ENCODE data around the gene CERT1.
"Not testable (repeated sequence)": the region's sequence is repeated elsewhere in the genome, so short reads cannot be mapped to it uniquely, and the experiment has no call there.

The CERT1 gene

DNA sequence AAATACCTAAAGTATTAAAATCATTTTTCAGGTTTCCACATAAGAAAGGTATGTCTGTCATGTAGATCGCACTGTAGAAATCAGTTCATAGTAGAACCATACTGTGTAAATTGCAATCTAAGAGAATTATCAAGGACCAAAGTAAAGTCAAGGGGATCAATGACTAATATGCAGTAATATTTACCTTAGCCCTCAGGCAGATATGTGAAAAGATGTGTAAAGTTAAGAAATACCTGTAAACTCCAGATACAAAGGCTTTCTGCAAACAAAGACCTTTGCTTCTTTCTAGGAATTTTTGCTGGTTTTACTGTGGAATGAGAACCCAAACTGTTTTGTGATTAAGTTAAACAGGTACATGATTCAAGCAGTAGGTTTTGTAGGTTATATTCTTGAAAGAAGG, 11.8 kb upstream of the CERT1 start:
- DNase-seq (ENCODE audit: low read depth) = no peak

DNA sequence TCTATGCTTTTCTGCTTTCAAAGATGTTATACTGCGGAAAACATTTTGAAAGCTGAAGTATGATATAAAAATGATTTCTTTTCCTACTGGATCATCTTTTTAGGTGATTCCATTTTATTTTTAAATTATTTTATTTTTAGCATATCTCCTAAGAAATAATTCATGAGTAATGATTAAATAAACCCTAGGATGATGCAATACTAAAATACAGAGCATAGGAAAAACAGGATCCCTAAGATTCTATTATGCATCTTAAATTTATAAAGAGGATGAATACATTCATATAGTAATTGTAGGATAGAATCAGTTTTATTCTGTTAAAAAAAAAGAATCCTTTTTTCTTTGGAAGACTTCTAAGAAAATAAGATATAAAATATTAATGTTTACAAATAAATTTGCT, 11.1 kb upstream of the CERT1 start:
- no peak for DNase-seq (ENCODE audit: low read depth)

DNA sequence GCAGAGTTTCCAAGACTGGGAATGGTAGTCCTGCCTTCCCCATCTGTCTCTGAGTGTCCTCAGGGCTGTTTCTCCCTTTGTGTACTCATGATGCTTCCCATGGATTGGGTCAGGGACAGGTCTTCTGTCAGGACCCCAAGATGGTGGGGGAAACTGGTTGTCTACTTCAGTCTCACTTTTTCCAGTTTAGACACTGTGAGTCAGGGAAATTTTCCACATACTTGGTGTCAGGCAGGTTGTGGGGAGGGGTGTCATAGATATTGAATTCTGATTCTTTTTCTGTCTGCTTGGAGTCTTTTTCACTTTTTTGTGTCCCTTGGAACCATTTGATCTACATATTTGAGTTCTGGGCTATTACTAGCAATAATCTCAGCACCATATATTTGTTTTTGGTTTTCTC, 10.6 kb upstream of the CERT1 start:
- no peak for DNase-seq (ENCODE audit: low read depth)

DNA sequence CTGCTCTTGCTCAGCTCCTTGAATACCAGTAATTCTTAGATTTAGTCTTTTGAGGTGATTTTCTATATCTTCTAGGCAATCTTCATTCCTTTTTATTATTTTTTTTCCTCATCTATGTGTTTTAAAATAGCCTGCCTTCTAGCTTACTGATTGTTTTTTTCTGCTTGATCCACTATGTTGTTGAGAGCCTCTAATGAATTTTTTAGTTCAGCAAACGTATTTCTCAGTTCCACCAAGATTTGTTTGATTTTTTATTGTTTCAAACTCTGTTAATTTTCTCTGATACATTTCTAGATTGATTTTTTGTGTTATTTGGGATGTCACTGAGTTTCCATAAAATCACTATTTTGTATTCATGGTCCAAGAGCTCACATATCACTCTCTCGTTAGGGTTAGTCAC, 9.8 kb upstream of the CERT1 start:
- no peak for DNase-seq (ENCODE audit: low read depth)

DNA sequence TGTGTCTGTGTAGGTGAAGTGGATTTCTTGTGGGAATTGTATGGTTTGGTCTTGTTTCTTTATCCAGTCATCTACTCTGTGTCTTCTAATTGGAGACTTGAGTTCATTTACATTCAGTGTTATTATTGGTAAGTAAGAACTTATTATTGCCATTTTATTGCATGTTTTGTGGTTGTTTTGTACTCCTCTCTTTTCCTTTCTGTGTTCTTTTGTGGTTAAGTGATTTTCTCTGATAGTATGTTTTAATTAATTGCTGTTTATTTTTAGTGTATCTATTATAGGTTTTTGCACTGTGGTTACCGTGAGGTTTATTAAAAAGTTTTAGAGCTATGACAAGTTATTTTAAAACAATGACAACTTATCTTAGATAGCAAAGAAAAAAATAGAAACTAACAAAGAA, 8.3 kb upstream of the CERT1 start:
- no peak for DNase-seq (ENCODE audit: low read depth)

DNA sequence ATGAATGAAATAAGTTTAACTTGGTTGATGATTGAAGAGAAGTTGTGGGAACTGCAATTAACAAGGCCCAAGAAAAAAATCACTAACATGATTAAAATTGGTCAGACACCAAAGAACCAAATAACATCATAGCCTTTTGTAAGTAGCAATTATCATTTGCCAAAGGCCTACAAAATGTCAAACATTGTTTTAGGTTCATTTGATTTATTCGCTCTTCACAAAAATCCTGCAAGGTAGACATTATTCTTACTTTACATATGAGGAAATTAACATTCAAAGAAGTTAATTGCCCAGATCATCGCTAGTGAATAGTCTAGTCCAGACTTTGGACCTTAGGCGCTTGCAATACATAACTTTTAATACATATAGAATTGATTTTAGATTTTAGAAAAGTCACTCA, 2.9 kb upstream of the CERT1 start:
- DNase-seq (ENCODE audit: low read depth) = no peak

DNA sequence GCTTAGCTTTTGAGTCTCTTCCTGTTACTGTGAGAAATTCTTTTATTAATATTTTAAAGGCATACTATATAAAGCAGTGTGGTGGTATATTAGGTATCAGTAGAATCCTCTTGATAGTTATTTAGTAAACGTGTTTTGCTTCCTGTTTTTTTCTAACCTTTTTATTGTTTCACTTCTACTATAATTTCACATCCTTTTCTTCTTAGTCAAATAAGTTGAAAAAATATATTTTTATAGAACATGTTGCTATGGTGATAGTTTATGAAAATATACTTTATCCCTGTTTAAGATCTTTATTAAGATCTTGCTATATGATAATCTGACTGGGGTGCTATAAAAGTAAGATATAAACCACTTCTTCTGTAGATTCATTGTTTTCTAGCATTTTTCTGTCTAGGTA, 2.4 kb upstream of the CERT1 start:
- no peak for DNase-seq (ENCODE audit: low read depth)

DNA sequence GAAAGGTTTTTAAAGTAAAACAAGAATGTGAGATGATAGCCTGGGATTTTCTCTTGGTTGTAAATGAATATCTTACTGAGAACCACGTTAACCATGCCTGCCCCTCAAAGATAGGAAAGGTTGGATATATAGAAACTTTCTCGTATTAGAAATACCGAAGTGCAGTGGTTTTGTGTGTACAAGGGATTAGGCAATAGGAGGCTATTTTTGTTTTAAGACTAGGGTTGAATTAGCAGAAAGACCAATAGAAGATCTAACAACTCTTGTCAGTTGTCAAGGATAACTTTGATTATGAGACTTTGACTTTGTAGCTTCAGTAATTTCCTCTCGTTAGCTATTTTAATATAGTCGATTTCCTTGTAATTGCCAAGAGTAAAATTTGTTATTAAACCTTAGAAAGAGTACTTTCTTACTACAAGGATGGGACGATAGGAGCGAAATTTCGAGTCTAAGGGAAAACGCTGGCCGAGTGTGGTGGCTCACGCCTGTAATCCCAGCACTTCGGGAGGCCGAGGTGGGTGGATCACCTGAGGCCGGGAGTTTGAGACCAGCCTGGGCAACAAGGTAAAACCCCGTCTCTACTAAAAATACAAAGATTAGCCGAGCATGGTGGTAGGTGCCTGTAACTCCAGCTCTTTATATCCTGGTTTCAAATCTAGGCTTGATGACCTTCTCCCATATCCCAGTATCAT, 1.1 kb upstream of the CERT1 start:
- DNase-seq (ENCODE audit: low read depth) = no peak

DNA sequence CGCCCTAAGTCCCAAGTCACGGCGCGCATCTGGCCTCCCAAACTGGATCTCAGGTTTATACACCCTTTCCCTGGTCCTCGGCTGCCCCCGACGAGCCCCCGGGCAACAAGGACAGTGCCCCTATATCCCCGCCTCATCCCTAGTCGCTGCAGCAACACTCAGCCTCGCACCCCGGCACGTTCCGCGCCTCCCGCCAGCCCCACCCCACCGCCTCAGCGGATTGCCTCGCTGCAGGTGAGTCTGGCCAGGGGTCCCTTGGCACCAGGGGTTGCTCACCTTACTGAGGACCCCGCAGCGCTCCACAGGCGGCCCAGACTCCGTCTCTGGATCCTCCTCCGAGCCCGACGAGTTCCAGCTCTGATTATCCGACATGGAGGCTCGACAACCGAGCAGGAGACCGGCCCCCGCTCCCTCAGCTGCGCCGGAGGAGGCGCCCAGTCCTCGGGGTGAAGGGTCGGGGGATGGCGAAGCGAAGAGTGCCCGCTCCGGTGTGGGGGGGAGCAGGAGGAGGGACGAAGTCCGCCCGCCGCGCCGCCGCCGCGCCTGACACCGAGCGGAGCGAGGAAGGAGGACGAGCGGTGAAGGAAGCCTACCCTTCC, 494 bp downstream of the CERT1 start:
- DNase-seq (ENCODE audit: low read depth) = no peak

DNA sequence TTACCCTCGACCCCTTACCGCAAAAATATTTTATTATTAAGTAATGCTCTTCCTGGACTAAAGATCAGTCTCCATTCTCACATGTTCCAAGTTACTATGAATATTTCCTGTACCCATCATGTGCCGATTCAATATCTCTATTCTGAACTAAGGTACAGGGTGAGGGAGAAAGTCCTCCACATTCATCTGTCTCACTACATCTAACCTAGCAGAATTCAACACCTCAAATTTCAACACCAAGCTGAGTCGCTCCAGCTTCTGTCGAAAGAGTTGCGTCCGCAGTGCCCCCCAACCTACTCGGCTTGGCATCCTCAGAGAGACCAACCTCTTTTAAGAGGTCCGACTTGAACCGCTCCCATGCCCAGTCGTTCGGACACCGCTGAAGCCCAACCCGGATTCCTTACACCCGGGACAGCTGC, 1.0 kb downstream of the CERT1 start:
- no peak for DNase-seq (ENCODE audit: low read depth)

DNA sequence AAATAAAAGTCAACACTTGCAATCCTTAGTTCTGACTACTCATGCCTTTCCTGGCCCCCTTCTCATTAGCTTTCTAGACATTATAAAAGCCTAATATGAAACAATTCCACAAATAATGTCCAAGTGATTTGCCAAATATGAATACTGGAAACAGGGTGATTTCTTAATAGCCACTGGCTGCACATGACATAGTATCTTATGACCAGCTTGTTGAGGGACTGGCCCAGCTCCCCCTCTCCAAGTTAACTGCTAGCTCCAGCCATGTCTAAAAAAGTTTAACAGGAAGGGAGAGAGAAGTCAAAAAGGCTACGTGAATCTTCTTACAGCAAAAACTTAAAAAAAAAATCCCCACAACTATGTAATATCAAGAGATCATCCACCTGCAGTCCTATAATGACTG, 1.5 kb downstream of the CERT1 start:
- DNase-seq (ENCODE audit: low read depth) = no peak

DNA sequence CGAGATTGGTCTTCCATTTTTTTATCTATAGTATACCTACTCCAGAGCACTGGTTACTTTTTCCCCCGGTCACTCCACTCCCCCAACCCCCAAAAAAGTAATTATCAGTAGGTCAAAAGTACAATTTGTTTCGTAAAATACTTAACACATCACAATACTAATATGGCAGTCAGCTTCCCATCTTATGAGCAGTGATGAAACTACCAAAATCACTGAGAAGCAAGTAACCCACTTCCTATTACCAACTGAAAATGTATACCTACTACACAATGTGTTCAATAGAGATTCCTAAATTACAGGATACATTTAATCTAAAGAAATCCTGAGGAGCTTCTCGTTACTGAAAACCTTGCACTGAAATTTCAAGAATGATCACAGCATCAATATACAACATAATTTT, 1.9 kb downstream of the CERT1 start:
- no peak for DNase-seq (ENCODE audit: low read depth)

DNA sequence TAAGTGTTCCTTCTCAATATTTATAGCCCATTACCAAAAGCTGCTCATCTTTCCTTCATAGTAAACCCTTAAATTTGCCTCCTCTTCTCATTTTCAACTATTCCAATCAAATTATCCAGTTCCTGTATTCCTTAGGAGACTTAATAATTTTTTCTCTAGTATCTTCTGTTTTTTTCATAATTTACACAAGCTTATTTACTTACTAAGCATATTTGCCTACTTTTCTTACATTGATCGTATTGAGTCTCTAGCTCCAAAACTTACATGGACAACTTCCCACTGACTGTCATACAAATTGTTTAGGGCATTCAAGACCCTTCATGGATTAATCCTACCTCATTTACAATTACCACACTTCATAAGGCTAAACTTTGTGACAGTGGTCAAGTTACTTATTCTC, 3.6 kb downstream of the CERT1 start:
- no peak for DNase-seq (ENCODE audit: low read depth)

DNA sequence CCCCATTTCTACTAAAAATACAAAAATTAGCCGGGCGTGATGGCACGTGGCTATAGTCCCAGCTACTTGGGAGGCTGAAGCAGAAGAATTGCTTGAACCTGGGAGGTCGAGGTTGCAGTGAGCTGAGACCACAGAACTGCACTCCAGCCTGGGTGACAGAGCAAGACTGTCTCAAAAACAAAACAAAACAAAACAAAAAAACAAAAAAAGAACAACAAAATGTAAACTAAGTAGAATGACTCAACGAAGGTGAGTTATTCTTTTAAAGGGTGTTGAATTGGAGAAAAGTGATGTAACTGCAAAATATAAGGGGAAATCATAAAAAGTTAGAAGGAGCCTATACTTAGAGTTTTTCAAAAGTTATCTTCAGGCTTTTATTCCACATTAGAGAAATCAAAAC, 6.3 kb downstream of the CERT1 start:
- not testable (repeated sequence) for DNase-seq (ENCODE audit: low read depth)

DNA sequence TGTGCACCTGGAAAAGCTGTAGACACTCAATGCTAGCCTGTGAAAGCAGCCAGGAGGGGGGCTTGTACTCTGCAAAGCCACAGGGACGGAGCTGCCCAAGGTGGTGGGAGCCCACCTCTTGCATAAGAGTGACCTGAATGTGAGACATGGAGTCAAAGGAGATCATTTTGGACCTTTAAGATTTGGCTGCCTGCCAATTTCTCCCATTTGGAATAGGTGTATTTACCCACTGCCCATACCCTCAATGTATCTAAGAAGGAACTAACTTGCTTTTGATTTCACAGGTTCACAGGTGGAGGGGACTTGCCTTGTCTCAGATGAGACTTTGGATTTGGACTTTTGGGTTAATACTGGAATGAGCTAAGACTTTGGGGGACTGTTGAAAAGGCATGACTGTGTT, 12.6 kb downstream of the CERT1 start:
- DNase-seq (ENCODE audit: low read depth) = not testable (repeated sequence)

DNA sequence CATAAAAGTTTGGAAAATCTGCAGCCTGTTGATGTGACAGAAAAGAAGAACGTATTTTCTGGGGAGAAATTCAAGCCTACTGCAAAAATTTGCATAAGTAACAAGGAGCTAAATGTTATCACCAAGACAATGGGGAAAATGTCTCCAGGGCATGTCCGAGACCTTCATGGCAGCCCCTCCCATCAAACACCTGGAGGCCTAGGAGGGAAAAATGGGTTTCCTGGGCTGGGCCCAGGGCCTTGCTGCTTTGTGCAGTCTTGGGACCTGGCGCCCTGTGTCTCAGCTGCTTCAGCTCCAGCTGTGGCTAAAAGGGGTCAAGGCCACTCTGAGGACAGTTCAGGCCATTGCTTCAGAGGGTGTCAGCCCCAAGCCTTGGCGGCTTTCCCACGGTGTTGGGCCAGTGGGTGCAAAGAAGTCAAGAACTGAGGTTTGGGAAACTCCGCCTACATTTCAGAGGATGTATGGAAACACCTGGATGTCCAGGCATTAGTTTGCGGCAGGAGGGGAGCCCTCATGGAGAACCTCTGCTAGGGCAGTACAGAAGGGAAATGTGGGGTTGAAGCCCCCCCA, 13.1 kb downstream of the CERT1 start:
- DNase-seq (ENCODE audit: low read depth) = no peak

DNA sequence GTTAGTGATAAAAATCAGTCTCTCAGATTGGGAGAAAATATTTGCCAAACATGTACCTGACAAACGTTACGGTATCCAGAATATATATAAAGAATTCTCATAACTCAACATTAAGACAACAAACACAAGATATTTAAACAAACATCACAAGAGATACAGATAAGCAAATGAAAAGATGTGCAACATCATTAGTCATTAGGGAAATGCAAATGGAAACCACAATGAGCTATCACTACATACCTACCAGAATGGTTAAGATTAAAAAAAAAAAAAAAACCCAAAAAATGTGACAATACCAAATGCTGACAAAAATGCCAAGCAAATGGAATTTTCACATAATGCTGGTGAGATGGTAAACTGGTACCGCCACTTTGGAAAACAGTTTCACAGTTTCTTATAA, 15.4 kb downstream of the CERT1 start:
- DNase-seq (ENCODE audit: low read depth) = no peak

DNA sequence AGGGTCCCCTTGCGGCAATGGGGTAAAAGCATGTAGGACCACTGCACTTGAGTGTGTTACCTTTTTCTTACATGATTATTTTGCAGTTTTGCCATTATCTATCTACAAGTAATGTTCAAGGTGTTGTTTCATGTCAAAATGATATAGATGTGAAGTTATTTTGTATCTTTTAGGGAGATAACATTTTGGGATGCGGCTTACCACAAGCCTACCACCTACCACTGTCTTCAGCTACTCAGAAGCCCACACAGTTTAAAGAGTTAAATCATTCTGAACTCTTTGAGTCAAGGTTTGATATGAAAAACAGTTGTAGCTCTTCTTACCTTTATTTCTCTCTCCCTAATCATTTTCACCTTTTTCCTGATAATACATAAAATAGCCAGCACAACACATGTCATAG, 19.8 kb downstream of the CERT1 start:
- no peak for DNase-seq (ENCODE audit: low read depth)

DNA sequence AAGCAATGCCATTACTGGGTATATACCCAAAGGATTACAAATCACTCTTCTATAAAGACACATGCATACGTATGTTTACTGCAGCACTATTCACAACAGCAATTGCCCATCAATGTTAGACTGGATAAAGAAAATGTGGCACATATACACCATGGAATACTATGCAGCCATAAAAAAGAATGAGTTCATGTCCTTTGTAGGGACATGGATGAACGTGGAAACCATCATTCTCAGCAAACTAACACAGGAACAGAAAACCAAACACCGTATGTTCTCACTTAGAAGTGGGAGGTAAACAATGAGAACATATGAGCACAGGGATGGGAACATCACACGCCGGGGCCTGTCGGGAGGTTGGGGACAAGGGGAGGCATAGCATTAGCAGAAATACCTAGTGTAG, 21.6 kb downstream of the CERT1 start:
- DNase-seq (ENCODE audit: low read depth) = not testable (repeated sequence)

DNA sequence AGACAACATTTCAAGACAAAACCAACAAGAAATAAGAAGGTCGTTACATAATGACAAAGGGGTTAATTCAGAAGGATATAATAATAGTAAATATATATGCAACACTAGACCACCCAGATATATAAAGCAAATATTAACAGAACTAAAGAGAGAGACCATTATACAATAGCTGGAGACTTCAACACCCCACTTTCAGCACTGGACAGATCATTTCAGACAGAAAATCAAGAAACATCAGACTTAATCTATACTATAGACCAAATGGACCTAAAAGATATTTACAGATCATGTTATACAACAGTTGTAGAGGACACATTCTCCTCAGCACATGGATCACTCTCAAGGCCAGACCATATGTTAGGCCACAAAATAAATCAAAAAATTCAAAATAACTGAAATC, 26.8 kb downstream of the CERT1 start:
- DNase-seq (ENCODE audit: low read depth) = no peak

DNA sequence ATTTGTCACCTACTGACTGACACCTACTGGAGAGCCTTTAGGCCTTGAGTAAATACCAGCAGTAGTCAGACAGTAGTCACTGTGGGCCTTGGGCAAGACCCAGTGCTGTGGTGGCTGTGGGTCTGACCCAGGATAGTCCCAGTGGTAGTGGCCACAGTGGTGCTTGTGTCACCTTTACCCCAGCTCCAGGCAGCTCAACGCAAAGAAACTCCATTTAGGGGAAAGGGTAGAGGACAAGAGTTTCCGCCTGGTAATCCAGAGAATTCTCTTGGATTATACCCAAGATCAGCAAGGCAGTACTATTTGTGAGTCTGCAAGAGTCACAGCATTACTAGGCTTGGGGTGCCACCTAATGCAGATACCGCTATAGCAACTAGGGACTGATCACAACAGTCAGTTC, 28.9 kb downstream of the CERT1 start:
- DNase-seq (ENCODE audit: low read depth) = no peak

DNA sequence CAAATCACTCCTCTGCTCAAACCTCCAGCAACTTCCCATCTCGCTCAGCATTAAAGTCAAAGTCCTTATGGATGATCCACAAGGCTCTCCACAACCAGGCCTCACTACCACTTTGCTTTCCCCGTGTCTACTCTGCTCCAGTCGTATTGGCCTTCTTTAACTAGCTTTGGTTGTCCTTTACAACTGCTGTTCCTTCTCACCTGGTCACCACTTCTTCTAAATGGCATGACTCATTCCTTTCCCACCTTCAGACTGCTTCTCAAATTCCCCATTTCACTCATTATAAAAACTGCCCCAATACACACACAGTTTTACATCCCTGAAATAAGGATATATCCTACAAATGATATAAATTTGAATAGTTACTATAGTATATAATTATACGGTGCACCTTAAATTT, 30.4 kb downstream of the CERT1 start:
- DNase-seq (ENCODE audit: low read depth) = no peak

DNA sequence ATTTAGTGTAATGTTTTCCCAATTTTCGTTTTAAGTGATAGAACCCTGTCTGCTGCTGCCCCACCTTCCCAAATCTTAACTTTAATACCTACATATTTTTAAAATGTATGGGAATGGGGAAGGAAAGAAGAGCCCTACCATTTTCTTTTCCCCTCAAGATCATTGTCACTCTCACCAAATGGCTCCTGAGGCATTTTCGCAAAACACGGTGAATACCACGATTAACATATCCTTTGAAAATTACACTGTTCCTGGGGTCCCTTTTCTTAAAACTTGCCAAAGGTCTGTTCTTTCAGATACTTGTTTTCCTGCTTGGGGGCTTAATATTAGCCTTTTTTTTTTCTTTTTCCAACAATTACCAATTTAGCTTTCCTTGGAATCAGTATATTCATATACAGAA, 36.1 kb downstream of the CERT1 start:
- no peak for DNase-seq (ENCODE audit: low read depth)

DNA sequence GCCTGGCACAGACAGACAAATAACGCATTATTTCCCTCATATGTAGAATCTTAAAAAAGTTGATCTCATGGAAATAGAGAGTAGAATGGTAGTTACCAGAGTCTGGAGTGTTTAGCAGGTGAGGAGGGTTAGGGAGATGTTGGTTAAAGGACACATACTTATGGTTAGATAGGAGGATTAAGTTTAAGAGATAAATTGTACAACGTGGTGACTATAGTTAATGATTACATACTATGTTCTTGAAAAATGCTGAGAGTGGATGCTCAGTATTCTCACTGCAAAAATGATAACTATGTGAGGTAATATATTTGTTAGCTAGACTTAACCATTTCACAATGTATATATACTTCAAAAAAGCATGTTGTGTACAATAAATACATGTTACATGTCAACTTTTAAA, 38.0 kb downstream of the CERT1 start:
- no peak for DNase-seq (ENCODE audit: low read depth)

Data from CMK (cell line).